SK-N-SH treated with all-trans-retinoic acid at 6 μM for 48 hours (cell line): ENCODE results near the gene TUBGCP5.

ENCODE experiments used
- ARNTL ChIP-seq: fragments of 450-650 bp; formaldehyde crosslinking; IDR thresholded peaks from 2 replicates; pipeline ENCODE4 v1.5.0; 2020; ENCODE audit warnings: low read depth, mild to moderate bottlenecking, moderate library complexity, borderline replicate concordance
- GLIS3 ChIP-seq: fragments of 250-450 bp; sonication (Bioruptor Pico); IDR thresholded peaks from 2 replicates; pipeline ENCODE4 v1.5.0; 2020; ENCODE audit warnings: mild to moderate bottlenecking, moderate library complexity
- RARB ChIP-seq: fragments of 250-450 bp; sonication (Bioruptor Pico); IDR thresholded peaks from 2 replicates; pipeline ENCODE4 v1.8.0; 2021; ENCODE audit warnings: mild to moderate bottlenecking, moderate library complexity
- SNAI2 ChIP-seq: fragments of 250-450 bp; sonication (Bioruptor Pico); IDR thresholded peaks from 2 replicates; pipeline ENCODE4 v1.5.0; 2020; ENCODE audit warnings: mild to moderate bottlenecking, moderate library complexity
- ZC3H10 ChIP-seq: fragments of 250-450 bp; sonication (Bioruptor Pico); IDR thresholded peaks from 2 replicates; pipeline ENCODE4 v1.5.1; 2021; ENCODE audit warnings: mild to moderate bottlenecking, moderate library complexity
- ZFP30 ChIP-seq: fragments of 450-650 bp; formaldehyde crosslinking; IDR thresholded peaks from 2 replicates; pipeline ENCODE4 v1.5.0; 2022; ENCODE audit warnings: mild to moderate bottlenecking, moderate library complexity
- TF ChIP-seq, protein P1 (sequence below): fragments of 250-450 bp; sonication (Bioruptor Pico); IDR thresholded peaks from 2 replicates; pipeline ENCODE4 v1.5.1; 2020; ENCODE audit warnings: low read depth, mild to moderate bottlenecking, moderate library complexity
- TF ChIP-seq, protein P2 (sequence below): fragments of 250-450 bp; sonication (Bioruptor Pico); IDR thresholded peaks from 2 replicates; pipeline ENCODE4 v1.5.0; 2020; ENCODE audit warnings: mild to moderate bottlenecking, moderate library complexity
- TF ChIP-seq, protein P3 (sequence below): fragments of 250-450 bp; sonication (Bioruptor Pico); IDR thresholded peaks from 2 replicates; pipeline ENCODE4 v1.8.0; 2020; ENCODE audit warnings: mild to moderate bottlenecking, moderate library complexity, borderline replicate concordance

- TF ChIP-seq RARB (CRISPR knock-in tag) (no peak), ZFP30 (no peak), SNAI2 (CRISPR knock-in tag) (no peak), ARNTL (no peak), GLIS3 (CRISPR knock-in tag) (no peak), ZC3H10 (CRISPR knock-in tag) (no peak)
- TF ChIP-seq, protein P1, sequence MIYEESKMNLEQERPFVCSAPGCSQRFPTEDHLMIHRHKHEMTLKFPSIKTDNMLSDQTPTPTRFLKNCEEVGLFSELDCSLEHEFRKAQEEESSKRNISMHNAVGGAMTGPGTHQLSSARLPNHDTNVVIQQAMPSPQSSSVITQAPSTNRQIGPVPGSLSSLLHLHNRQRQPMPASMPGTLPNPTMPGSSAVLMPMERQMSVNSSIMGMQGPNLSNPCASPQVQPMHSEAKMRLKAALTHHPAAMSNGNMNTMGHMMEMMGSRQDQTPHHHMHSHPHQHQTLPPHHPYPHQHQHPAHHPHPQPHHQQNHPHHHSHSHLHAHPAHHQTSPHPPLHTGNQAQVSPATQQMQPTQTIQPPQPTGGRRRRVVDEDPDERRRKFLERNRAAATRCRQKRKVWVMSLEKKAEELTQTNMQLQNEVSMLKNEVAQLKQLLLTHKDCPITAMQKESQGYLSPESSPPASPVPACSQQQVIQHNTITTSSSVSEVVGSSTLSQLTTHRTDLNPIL (CRISPR knock-in tag): no peak
- TF ChIP-seq, protein P2, sequence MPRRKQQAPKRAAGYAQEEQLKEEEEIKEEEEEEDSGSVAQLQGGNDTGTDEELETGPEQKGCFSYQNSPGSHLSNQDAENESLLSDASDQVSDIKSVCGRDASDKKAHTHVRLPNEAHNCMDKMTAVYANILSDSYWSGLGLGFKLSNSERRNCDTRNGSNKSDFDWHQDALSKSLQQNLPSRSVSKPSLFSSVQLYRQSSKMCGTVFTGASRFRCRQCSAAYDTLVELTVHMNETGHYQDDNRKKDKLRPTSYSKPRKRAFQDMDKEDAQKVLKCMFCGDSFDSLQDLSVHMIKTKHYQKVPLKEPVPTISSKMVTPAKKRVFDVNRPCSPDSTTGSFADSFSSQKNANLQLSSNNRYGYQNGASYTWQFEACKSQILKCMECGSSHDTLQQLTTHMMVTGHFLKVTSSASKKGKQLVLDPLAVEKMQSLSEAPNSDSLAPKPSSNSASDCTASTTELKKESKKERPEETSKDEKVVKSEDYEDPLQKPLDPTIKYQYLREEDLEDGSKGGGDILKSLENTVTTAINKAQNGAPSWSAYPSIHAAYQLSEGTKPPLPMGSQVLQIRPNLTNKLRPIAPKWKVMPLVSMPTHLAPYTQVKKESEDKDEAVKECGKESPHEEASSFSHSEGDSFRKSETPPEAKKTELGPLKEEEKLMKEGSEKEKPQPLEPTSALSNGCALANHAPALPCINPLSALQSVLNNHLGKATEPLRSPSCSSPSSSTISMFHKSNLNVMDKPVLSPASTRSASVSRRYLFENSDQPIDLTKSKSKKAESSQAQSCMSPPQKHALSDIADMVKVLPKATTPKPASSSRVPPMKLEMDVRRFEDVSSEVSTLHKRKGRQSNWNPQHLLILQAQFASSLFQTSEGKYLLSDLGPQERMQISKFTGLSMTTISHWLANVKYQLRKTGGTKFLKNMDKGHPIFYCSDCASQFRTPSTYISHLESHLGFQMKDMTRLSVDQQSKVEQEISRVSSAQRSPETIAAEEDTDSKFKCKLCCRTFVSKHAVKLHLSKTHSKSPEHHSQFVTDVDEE (CRISPR knock-in tag): no peak
- TF ChIP-seq, protein P3, sequence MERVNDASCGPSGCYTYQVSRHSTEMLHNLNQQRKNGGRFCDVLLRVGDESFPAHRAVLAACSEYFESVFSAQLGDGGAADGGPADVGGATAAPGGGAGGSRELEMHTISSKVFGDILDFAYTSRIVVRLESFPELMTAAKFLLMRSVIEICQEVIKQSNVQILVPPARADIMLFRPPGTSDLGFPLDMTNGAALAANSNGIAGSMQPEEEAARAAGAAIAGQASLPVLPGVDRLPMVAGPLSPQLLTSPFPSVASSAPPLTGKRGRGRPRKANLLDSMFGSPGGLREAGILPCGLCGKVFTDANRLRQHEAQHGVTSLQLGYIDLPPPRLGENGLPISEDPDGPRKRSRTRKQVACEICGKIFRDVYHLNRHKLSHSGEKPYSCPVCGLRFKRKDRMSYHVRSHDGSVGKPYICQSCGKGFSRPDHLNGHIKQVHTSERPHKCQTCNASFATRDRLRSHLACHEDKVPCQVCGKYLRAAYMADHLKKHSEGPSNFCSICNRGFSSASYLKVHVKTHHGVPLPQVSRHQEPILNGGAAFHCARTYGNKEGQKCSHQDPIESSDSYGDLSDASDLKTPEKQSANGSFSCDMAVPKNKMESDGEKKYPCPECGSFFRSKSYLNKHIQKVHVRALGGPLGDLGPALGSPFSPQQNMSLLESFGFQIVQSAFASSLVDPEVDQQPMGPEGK (CRISPR knock-in tag): no peak
Observed at GRCh38 chr15:23065836-23066235, 26.5 kb upstream of the TUBGCP5 start.
